ENCODE measurements around the gene CDH22. TPM values are rescaled to one million over a fixed set of nuclear protein-coding genes. Genes with fewer than 3 reads are reported as not detected.

Gene CDH22
- total and polyA plus RNA-seq, 9 of the 15 experiments (the other 6 are each of a cell fraction or from before 2014, with no cell fraction given), result 0.07 to 0.08 TPM; not detected in 7

- no peak for TF ChIP-seq TGIF2 (CRISPR knock-in tag; IDR thresholded peaks at IDR 0.05)
- TF ChIP-seq SIRT6 (IDR thresholded peaks at IDR 0.05; ENCODE audit: low read depth, low read length), result no peak
- TF ChIP-seq ZNF224 (CRISPR knock-in tag; IDR thresholded peaks at IDR 0.05), result no peak
- TF ChIP-seq FOXA1 (IDR thresholded peaks at IDR 0.05; ENCODE audit: borderline replicate concordance), result no peak
- TF ChIP-seq POLR3A (IDR thresholded peaks at IDR 0.05; ENCODE audit: borderline replicate concordance, extremely low read depth, insufficient read depth, insufficient read length), result no peak
- TF ChIP-seq XRCC3 (IDR thresholded peaks at IDR 0.05), result no peak
- TF ChIP-seq TCF7L2 (IDR thresholded peaks at IDR 0.05; ENCODE audit: low read depth, low read length), result no peak
- TF ChIP-seq HDAC1 (IDR thresholded peaks at IDR 0.05), result no peak
- no peak for TF ChIP-seq TAF15 (IDR thresholded peaks at IDR 0.05; ENCODE audit: low read depth, low read length)
- TF ChIP-seq EP400 (IDR thresholded peaks at IDR 0.05), result no peak
- TF ChIP-seq SRSF9 (IDR thresholded peaks at IDR 0.05; ENCODE audit: borderline replicate concordance, low read depth, low read length), result no peak
- TF ChIP-seq ZNF282 (CRISPR knock-in tag; IDR thresholded peaks at IDR 0.05), result no peak
- TF ChIP-seq SMARCE1 (IDR thresholded peaks at IDR 0.05), result no peak
- no peak for TF ChIP-seq ZBTB34 (CRISPR knock-in tag; IDR thresholded peaks at IDR 0.05)
- no peak for TF ChIP-seq NCOA2 (IDR thresholded peaks at IDR 0.05; ENCODE audit: partially characterized antibody in 2 of 2)
- no peak for TF ChIP-seq TARDBP (IDR thresholded peaks at IDR 0.05)
- no peak for TF ChIP-seq CHD2 (IDR thresholded peaks at IDR 0.05; ENCODE audit: low read depth, low read length)
- TF ChIP-seq MTA2 (IDR thresholded peaks at IDR 0.05; ENCODE audit: low read depth), result no peak
- TF ChIP-seq ATF7 (IDR thresholded peaks at IDR 0.05), result no peak
- no peak for TF ChIP-seq NBN (IDR thresholded peaks at IDR 0.05; ENCODE audit: low read depth)
- TF ChIP-seq HDGF (IDR thresholded peaks at IDR 0.05), result no peak
Measured at GRCh38 chr20:46128310-46129151, 179.8 kb downstream of the CDH22 start (continued).
